HEK293 (cell line): ENCODE results near the gene GOLGA2.

Experiments
- CTCF ChIA-PET: fragments of 350-600 bp; formaldehyde crosslinking; extraction: SDS; loops from one replicate; lab custom pipeline; 2021; ENCODE audit warnings: antibody characterized with exemption; lab: Yijun Ruan, JAX
- POLR2A ChIA-PET: fragments of 300-600 bp; formaldehyde crosslinking; extraction: SDS; loops from one replicate; lab custom pipeline; 2020; ENCODE audit warnings: antibody characterized with exemption, inconsistent platforms; lab: Yijun Ruan, JAX
- H3K27ac ChIP-seq: fragments of 200-500 bp; sonication (Bioruptor generic); 2 replicates; pipeline ENCODE4 v1.5.1; 2014; ENCODE audit warnings: low read depth, low read length, control low read depth, inconsistent platforms; ENCODE audit errors: extremely low read depth
- H3K36me3 ChIP-seq, 2 experiments: fragments of 200-500 bp in 1 of 2; sonication (Bioruptor generic) in 1 of 2; 1 replicate in 1 of 2; 2 replicates in 1 of 2; pipeline ENCODE4 v1.5.1; 2014 to 2017; ENCODE audit warnings: inconsistent platforms in 2 of 2, low read length in 2 of 2; ENCODE audit not compliant: control insufficient read depth in 2 of 2, insufficient read depth in 1 of 2
- H3K4me1 ChIP-seq: fragments of 200-500 bp; sonication (Bioruptor generic); 2 replicates; pipeline ENCODE4 v1.5.1; 2014; ENCODE audit warnings: mild to moderate bottlenecking, low read length, inconsistent platforms; ENCODE audit not compliant: control insufficient read depth, insufficient read depth
- H3K4me3 ChIP-seq: 2 replicates; pipeline ENCODE4 v1.5.1; 2011; ENCODE audit warnings: low read depth, mild to moderate bottlenecking, control low read depth, low read length, moderate library complexity
- H3K9me3 ChIP-seq: fragments of 200-500 bp; sonication (Bioruptor generic); 2 replicates; pipeline ENCODE4 v1.5.1; 2014; ENCODE audit warnings: low read depth, low read length, inconsistent platforms; ENCODE audit not compliant: control insufficient read depth, insufficient read depth
- HOXC10 ChIP-seq: sonication (generic); formaldehyde crosslinking; IDR thresholded peaks from 2 replicates; pipeline ENCODE4 v1.8.1; 2023; ENCODE audit warnings: mild to moderate bottlenecking, missing genetic modification reagents
- MZF1 ChIP-seq: fragments of 450-650 bp; formaldehyde crosslinking; IDR thresholded peaks from 2 replicates; pipeline ENCODE4 v1.5.1; 2017; ENCODE audit warnings: missing biosample characterization, missing genetic modification characterization, borderline replicate concordance
- SALL2 ChIP-seq: fragments of 450-650 bp; formaldehyde crosslinking; IDR thresholded peaks from 2 replicates; pipeline ENCODE4 v1.5.0; 2017; ENCODE audit warnings: missing biosample characterization, mild to moderate bottlenecking, missing genetic modification characterization, borderline replicate concordance
- SP2 ChIP-seq: fragments of 450-650 bp; formaldehyde crosslinking; IDR thresholded peaks from 2 replicates; pipeline ENCODE4 v1.5.1; 2016; ENCODE audit warnings: missing biosample characterization, missing genetic modification characterization
- ZBTB1 ChIP-seq: fragments of 450-650 bp; formaldehyde crosslinking; IDR thresholded peaks from 2 replicates; pipeline ENCODE4 v1.5.1; 2016; ENCODE audit warnings: missing biosample characterization, missing genetic modification characterization
- ZFHX2 ChIP-seq: fragments of 450-650 bp; formaldehyde crosslinking; conservative IDR thresholded peaks from 2 replicates; pipeline ENCODE4 v1.5.1; 2016; ENCODE audit warnings: missing biosample characterization, missing genetic modification characterization
- ZNF132 ChIP-seq: fragments of 450-650 bp; formaldehyde crosslinking; IDR thresholded peaks from 2 replicates; pipeline ENCODE4 v1.5.1; 2017; ENCODE audit warnings: missing biosample characterization, missing genetic modification characterization, borderline replicate concordance
- ZNF140 ChIP-seq: fragments of 450-650 bp; formaldehyde crosslinking; IDR thresholded peaks from 2 replicates; pipeline ENCODE4 v1.5.1; 2016; ENCODE audit warnings: missing biosample characterization, missing genetic modification characterization
- ZNF202 ChIP-seq: fragments of 450-650 bp; formaldehyde crosslinking; IDR thresholded peaks from 2 replicates; pipeline ENCODE4 v1.5.1; 2016; ENCODE audit warnings: missing biosample characterization, missing genetic modification characterization, borderline replicate concordance
- ZNF341 ChIP-seq: fragments of 450-650 bp; formaldehyde crosslinking; IDR thresholded peaks from 2 replicates; pipeline ENCODE4; 2016; ENCODE audit warnings: low read depth, missing biosample characterization, missing genetic modification characterization
- ZNF391 ChIP-seq: fragments of 450-650 bp; formaldehyde crosslinking; IDR thresholded peaks from 2 replicates; pipeline ENCODE4 v1.5.1; 2016; ENCODE audit warnings: low read depth, missing biosample characterization, missing genetic modification characterization, borderline replicate concordance
- ZNF404 ChIP-seq: fragments of 450-650 bp; formaldehyde crosslinking; IDR thresholded peaks from 2 replicates; pipeline ENCODE4 v1.5.1; 2017; ENCODE audit warnings: missing biosample characterization, missing genetic modification characterization
- ZNF416 ChIP-seq: fragments of 450-650 bp; formaldehyde crosslinking; IDR thresholded peaks from 2 replicates; pipeline ENCODE4 v1.5.1; 2016; ENCODE audit warnings: missing biosample characterization, missing genetic modification characterization
- ZNF510 ChIP-seq: fragments of 450-650 bp; formaldehyde crosslinking; IDR thresholded peaks from 2 replicates; pipeline ENCODE4 v1.5.1; 2018; ENCODE audit warnings: mild to moderate bottlenecking, missing genetic modification characterization, missing biosample characterization; ENCODE audit not compliant: insufficient replicate concordance
- ZNF626 ChIP-seq: fragments of 450-650 bp; sonication (Bioruptor Pico); formaldehyde crosslinking; IDR thresholded peaks from 2 replicates; pipeline ENCODE4 v1.5.1; 2018; ENCODE audit warnings: missing biosample characterization, missing genetic modification characterization, inconsistent platforms
- ZNF664 ChIP-seq: fragments of 450-650 bp; formaldehyde crosslinking; IDR thresholded peaks from 2 replicates; pipeline ENCODE4 v1.5.1; 2016; ENCODE audit warnings: missing biosample characterization, missing genetic modification characterization
- ZNF791 ChIP-seq: fragments of 450-650 bp; formaldehyde crosslinking; IDR thresholded peaks from 2 replicates; pipeline ENCODE4 v1.5.1; 2016; ENCODE audit warnings: missing biosample characterization, missing genetic modification characterization
- ZNF792 ChIP-seq: fragments of 450-650 bp; formaldehyde crosslinking; IDR thresholded peaks from 2 replicates; pipeline ENCODE4 v1.5.1; 2016; ENCODE audit warnings: missing biosample characterization, missing genetic modification characterization
- ZSCAN23 ChIP-seq: fragments of 450-650 bp; formaldehyde crosslinking; IDR thresholded peaks from 2 replicates; pipeline ENCODE4 v1.5.1; 2016; ENCODE audit warnings: missing biosample characterization, missing genetic modification characterization
- ZSCAN30 ChIP-seq: fragments of 450-650 bp; IDR thresholded peaks from 2 replicates; pipeline ENCODE4 v1.5.1; 2018; ENCODE audit warnings: missing biosample characterization, mild to moderate bottlenecking, missing genetic modification characterization, moderate library complexity
- TF ChIP-seq, protein P1 (sequence below): fragments of 450-650 bp; formaldehyde crosslinking; IDR thresholded peaks from 2 replicates; pipeline ENCODE4 v1.5.1; 2016; ENCODE audit warnings: missing biosample characterization, missing genetic modification characterization
- TF ChIP-seq, protein P2 (sequence below): fragments of 450-650 bp; formaldehyde crosslinking; IDR thresholded peaks from 2 replicates; pipeline ENCODE4 v1.5.1; 2016; ENCODE audit warnings: missing biosample characterization, missing genetic modification characterization
- TF ChIP-seq, protein P3 (sequence below): fragments of 450-650 bp; formaldehyde crosslinking; IDR thresholded peaks from 2 replicates; pipeline ENCODE4 v1.5.1; 2016; ENCODE audit warnings: missing biosample characterization, missing genetic modification characterization
- TF ChIP-seq, protein P4 (sequence below): fragments of 450-650 bp; formaldehyde crosslinking; optimal IDR thresholded peaks from 2 replicates; pipeline ENCODE3; 2016; ENCODE audit warnings: missing biosample characterization, mild to moderate bottlenecking, missing genetic modification characterization
- TF ChIP-seq, protein P5 (sequence below): fragments of 450-650 bp; formaldehyde crosslinking; IDR thresholded peaks from 2 replicates; pipeline ENCODE4 v1.5.1; 2016; ENCODE audit warnings: missing biosample characterization, missing genetic modification characterization

Gene GOLGA2

DNA sequence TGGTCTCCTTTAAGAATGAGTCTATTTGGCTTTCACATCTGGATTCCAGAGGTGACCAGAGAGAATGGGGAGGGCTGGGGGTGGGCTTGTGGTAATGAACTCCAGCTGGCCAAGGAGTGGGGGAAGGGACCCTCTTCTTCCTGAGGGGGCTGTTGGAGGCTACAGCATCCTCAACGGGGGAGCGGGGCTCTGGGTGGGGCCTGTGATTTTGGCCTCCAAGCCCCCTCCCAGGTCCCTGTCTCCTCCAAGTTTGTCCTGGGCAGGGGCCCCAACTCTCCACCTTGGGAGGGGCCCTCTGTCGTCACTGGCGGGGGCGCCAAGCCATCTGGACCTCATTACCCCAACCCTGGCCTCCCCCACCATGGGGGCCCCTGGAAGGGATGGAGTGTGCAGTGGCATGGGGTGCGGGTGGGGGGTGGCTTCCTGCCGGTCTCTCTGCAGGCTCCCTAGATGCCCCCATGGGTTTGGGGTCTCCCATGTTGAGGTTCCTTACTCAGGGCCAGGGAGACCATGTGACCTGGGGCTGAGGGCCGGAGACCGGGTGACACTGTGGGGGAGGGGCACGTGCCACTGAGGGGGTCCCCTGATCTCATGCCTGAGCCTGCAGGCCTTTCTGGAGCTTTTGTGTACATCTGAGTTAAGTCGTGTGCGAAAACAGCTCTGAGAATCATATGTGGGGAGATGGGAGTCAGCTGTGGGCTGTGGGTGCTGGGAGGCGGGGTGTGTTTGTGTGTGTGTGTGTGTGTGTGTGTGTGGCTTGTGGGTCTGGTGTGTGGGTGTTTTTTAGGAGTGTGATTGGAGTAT, 32.4 kb downstream of the GOLGA2 start (continued):
- TF ChIP-seq ZNF664 (tag by site-specific recombination) (no peak), HOXC10 (no peak), ZNF391 (no peak), ZNF132 (no peak)
- TF ChIP-seq, protein P1, sequence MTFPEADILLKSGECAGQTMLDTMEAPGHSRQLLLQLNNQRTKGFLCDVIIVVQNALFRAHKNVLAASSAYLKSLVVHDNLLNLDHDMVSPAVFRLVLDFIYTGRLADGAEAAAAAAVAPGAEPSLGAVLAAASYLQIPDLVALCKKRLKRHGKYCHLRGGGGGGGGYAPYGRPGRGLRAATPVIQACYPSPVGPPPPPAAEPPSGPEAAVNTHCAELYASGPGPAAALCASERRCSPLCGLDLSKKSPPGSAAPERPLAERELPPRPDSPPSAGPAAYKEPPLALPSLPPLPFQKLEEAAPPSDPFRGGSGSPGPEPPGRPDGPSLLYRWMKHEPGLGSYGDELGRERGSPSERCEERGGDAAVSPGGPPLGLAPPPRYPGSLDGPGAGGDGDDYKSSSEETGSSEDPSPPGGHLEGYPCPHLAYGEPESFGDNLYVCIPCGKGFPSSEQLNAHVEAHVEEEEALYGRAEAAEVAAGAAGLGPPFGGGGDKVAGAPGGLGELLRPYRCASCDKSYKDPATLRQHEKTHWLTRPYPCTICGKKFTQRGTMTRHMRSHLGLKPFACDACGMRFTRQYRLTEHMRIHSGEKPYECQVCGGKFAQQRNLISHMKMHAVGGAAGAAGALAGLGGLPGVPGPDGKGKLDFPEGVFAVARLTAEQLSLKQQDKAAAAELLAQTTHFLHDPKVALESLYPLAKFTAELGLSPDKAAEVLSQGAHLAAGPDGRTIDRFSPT (tag by site-specific recombination), result no peak

DNA sequence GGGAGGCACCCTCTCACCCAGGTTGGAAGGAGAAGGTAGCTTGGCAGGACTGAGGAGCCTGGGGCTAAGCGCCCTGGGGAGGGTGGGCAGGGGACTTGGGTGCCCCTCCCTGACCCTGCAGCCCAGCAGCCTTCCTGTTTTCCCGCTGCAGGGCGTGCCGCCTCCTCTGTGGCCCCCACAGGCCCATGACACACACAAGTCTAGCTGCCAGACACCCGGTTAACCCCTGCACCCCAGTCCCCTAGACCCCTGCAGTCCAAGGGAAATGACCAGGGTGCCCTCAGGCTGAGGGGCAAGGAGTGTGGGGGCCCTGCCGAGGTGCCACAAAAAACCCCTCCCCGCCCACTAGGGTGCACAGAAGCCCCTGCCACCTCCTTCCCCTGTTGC, 33.0 kb downstream of the GOLGA2 start:
- Histone ChIP-seq H3K9me3 (no peaks in the 10 kb centered on the region), H3K4me3 (no peak overlapping the region), H3K27ac (no peak overlapping the region), H3K4me1 (no peaks in the 10 kb centered on the region), H3K36me3 (peaks cover 0 to 23% of the 10 kb centered on the region in 2 experiments; a peak in 1 of 3 replicates)
- ChIA-PET POLR2A (no interaction called here), CTCF (interaction anchor here (0.6 kb wide), 1 partner anchor 9 kb away, joined by 4 read pairs; no protein-coding TSS in a partner anchor)
- TF ChIP-seq ZNF416 (tag by site-specific recombination), result no peak
- TF ChIP-seq ZNF792 (tag by site-specific recombination), result no peak
- TF ChIP-seq SP2 (tag by site-specific recombination), result no peak
- TF ChIP-seq ZSCAN23 (tag by site-specific recombination), result no peak
- TF ChIP-seq, protein P2, sequence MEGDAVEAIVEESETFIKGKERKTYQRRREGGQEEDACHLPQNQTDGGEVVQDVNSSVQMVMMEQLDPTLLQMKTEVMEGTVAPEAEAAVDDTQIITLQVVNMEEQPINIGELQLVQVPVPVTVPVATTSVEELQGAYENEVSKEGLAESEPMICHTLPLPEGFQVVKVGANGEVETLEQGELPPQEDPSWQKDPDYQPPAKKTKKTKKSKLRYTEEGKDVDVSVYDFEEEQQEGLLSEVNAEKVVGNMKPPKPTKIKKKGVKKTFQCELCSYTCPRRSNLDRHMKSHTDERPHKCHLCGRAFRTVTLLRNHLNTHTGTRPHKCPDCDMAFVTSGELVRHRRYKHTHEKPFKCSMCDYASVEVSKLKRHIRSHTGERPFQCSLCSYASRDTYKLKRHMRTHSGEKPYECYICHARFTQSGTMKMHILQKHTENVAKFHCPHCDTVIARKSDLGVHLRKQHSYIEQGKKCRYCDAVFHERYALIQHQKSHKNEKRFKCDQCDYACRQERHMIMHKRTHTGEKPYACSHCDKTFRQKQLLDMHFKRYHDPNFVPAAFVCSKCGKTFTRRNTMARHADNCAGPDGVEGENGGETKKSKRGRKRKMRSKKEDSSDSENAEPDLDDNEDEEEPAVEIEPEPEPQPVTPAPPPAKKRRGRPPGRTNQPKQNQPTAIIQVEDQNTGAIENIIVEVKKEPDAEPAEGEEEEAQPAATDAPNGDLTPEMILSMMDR, result no peak
- no peak for TF ChIP-seq ZNF404
- TF ChIP-seq, protein P3, sequence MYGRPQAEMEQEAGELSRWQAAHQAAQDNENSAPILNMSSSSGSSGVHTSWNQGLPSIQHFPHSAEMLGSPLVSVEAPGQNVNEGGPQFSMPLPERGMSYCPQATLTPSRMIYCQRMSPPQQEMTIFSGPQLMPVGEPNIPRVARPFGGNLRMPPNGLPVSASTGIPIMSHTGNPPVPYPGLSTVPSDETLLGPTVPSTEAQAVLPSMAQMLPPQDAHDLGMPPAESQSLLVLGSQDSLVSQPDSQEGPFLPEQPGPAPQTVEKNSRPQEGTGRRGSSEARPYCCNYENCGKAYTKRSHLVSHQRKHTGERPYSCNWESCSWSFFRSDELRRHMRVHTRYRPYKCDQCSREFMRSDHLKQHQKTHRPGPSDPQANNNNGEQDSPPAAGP (tag by site-specific recombination), result no peak
- TF ChIP-seq, protein P4, sequence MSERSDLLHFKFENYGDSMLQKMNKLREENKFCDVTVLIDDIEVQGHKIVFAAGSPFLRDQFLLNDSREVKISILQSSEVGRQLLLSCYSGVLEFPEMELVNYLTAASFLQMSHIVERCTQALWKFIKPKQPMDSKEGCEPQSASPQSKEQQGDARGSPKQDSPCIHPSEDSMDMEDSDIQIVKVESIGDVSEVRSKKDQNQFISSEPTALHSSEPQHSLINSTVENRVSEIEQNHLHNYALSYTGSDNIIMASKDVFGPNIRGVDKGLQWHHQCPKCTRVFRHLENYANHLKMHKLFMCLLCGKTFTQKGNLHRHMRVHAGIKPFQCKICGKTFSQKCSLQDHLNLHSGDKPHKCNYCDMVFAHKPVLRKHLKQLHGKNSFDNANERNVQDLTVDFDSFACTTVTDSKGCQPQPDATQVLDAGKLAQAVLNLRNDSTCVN, result no peak
- no peak for TF ChIP-seq SALL2 (tag by site-specific recombination)

DNA sequence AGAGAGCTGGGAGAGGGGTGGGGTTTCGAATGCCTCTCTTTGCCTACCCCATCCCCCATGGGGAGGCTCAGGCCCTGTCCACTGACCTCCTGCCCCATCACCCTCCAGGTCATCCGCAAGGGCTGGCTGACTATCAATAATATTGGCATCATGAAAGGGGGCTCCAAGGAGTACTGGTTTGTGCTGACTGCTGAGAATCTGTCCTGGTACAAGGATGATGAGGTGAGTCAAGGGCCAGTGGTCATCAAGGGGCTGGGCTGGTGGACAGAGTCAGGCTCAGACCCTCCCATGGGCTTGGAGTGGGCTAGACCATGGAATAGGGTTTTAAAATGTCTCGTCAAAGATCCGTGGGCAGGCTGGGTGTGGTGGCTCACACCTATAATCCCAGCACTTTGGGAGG, 33.7 kb downstream of the GOLGA2 start:
- CTCF ChIA-PET, result interaction anchor here (1.5 to 2.2 kb wide), 2 partner anchors 13 to 120 kb away, joined by 5 to 9 read pairs; no protein-coding TSS in a partner anchor
- Histone ChIP-seq H3K4me3 (no peak overlapping the region), H3K27ac (no peak overlapping the region)
- TF ChIP-seq ZNF510 (tag by site-specific recombination), result no peak
- no peak for TF ChIP-seq ZNF391
- no peak for TF ChIP-seq MZF1
- TF ChIP-seq ZFHX2 (tag by site-specific recombination), result no peak
- no peak for TF ChIP-seq ZNF341 (tag by site-specific recombination)
- no peak for TF ChIP-seq ZNF791 (tag by site-specific recombination)
- no peak for TF ChIP-seq ZNF202 (tag by site-specific recombination)
- TF ChIP-seq ZBTB1, result no peak
- TF ChIP-seq, protein P5, sequence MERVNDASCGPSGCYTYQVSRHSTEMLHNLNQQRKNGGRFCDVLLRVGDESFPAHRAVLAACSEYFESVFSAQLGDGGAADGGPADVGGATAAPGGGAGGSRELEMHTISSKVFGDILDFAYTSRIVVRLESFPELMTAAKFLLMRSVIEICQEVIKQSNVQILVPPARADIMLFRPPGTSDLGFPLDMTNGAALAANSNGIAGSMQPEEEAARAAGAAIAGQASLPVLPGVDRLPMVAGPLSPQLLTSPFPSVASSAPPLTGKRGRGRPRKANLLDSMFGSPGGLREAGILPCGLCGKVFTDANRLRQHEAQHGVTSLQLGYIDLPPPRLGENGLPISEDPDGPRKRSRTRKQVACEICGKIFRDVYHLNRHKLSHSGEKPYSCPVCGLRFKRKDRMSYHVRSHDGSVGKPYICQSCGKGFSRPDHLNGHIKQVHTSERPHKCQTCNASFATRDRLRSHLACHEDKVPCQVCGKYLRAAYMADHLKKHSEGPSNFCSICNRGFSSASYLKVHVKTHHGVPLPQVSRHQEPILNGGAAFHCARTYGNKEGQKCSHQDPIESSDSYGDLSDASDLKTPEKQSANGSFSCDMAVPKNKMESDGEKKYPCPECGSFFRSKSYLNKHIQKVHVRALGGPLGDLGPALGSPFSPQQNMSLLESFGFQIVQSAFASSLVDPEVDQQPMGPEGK, result no peak
- TF ChIP-seq ZSCAN30 (tag by site-specific recombination), result no peak
- no peak for TF ChIP-seq ZNF626
- no peak for TF ChIP-seq ZNF140
- TF ChIP-seq, all 188 proteins: peak for 0
- POLR2A ChIA-PET, result interaction anchor here (1.3 kb wide), 1 partner anchor 34 kb away, joined by 3 read pairs; the partner anchor contains the start of genes GOLGA2 and SWI5
- Histone ChIP-seq H3K36me3 (peaks cover 0 to 23% of the 10 kb centered on the region in 2 experiments; a peak in 1 of 3 replicates), H3K9me3 (no peaks in the 10 kb centered on the region), H3K4me1 (no peaks in the 10 kb centered on the region)
